Nephron progenitor cell (in vitro differentiated cells): ENCODE data around the gene TBC1D22A.

Experiments
- DNase-seq: peaks from one replicate; pipeline ENCODE4 v3.0.0; 2021
- H3K27ac Mint-ChIP-seq: 2 replicates; pipeline ENCODE4 v1.8.0; 2021; ENCODE audit warnings: mild to moderate bottlenecking, moderate library complexity, mixed read lengths
- H3K27me3 Mint-ChIP-seq: 2 replicates; pipeline ENCODE4 v1.8.0; 2021; ENCODE audit warnings: mild to moderate bottlenecking, low read depth, mixed read lengths; ENCODE audit not compliant: poor library complexity
- H3K36me3 Mint-ChIP-seq: 2 replicates; pipeline ENCODE4 v1.8.0; 2021; ENCODE audit warnings: low read depth, mixed read lengths
- H3K4me1 Mint-ChIP-seq: 2 replicates; pipeline ENCODE4 v1.8.0; 2021; ENCODE audit warnings: mixed read lengths
- H3K4me3 Mint-ChIP-seq: 2 replicates; pipeline ENCODE4 v1.8.0; 2021; ENCODE audit warnings: mild to moderate bottlenecking, moderate library complexity, mixed read lengths
- H3K9me3 Mint-ChIP-seq: 2 replicates; pipeline ENCODE4 v1.8.0; 2021; ENCODE audit warnings: mild to moderate bottlenecking, moderate library complexity, mixed read lengths
- TF ChIP-seq, protein P1 (sequence below): fragments of 200-600 bp; sonication (generic); IDR thresholded peaks from 2 replicates; pipeline ENCODE4 v1.5.0; 2021; ENCODE audit warnings: antibody characterized with exemption

Gene TBC1D22A

DNA sequence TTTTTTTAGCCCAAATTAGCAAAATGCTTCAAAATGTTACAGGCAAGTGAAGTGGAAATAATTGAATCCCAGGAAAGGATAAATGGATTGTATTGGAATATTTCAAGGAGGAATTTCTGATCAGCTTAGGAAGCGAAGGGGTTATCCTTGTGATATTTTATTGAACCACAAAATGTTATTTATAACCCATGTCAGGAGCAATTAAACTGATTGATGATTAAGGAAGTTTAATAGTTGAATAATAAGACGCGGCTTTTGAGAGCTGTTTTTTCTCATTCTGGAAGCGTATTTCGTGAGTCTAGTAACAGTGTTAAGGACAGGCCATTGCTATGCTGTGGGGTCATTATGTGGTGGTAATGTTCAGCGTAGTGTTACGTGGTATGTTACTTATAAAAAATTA, 192.3 kb downstream of the TBC1D22A start:
- H3K27ac Mint-ChIP-seq = no peak overlapping the region
- H3K4me1 Mint-ChIP-seq = peaks cover 21% of the 10 kb centered on the region
- H3K9me3 Mint-ChIP-seq = no peaks in the 10 kb centered on the region
- TF ChIP-seq, protein P1, sequence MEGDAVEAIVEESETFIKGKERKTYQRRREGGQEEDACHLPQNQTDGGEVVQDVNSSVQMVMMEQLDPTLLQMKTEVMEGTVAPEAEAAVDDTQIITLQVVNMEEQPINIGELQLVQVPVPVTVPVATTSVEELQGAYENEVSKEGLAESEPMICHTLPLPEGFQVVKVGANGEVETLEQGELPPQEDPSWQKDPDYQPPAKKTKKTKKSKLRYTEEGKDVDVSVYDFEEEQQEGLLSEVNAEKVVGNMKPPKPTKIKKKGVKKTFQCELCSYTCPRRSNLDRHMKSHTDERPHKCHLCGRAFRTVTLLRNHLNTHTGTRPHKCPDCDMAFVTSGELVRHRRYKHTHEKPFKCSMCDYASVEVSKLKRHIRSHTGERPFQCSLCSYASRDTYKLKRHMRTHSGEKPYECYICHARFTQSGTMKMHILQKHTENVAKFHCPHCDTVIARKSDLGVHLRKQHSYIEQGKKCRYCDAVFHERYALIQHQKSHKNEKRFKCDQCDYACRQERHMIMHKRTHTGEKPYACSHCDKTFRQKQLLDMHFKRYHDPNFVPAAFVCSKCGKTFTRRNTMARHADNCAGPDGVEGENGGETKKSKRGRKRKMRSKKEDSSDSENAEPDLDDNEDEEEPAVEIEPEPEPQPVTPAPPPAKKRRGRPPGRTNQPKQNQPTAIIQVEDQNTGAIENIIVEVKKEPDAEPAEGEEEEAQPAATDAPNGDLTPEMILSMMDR = no peak
- no peak overlapping the region for H3K4me3 Mint-ChIP-seq
- no peaks in the 10 kb centered on the region for H3K27me3 Mint-ChIP-seq
- peaks cover 23% of the 10 kb centered on the region for H3K36me3 Mint-ChIP-seq
- no peak for DNase-seq

DNA sequence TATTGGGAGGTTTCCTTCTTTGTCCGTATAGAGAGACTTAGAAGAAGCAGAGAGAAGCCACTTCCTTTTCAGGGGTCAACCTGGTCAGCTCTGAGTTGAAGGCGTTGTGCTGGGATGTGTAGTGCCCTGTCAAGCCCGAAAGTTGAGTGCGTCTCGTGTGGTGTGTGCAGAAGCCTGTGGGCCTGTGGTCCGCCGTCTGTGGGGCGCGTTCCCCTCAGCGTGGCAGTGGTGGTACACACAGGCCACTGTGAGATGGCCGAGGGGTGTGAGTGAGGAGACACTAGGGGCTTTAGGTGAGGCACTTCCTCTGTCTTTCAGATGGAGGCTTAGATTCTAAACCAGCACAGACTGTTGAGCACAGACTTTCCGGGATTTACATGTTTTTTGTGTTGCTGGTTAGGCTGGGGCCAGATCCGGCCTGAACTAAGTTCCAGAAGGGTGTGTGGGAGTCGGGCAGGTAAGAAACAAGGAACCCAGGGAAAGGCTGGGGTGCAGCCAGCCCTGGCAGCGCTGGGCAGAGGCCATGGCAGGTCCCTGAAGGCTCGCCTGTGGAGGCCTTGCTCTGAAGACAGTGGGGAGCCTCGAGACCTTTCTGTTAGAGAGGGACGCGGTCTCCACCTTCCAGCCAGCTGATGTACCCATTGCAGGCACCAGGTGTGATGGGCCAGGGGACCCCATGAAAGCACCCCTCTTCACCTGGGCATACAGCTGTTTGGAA, 194.2 kb downstream of the TBC1D22A start:
- H3K4me1 Mint-ChIP-seq = peaks cover 16% of the 10 kb centered on the region
- no peak for DNase-seq
- H3K27ac Mint-ChIP-seq = peak overlapping the region; percentile 84
- TF ChIP-seq, protein P1 = no peak
- H3K27me3 Mint-ChIP-seq = no peaks in the 10 kb centered on the region
- no peaks in the 10 kb centered on the region for H3K9me3 Mint-ChIP-seq
- no peak overlapping the region for H3K4me3 Mint-ChIP-seq
- peaks cover 11% of the 10 kb centered on the region for H3K36me3 Mint-ChIP-seq

DNA sequence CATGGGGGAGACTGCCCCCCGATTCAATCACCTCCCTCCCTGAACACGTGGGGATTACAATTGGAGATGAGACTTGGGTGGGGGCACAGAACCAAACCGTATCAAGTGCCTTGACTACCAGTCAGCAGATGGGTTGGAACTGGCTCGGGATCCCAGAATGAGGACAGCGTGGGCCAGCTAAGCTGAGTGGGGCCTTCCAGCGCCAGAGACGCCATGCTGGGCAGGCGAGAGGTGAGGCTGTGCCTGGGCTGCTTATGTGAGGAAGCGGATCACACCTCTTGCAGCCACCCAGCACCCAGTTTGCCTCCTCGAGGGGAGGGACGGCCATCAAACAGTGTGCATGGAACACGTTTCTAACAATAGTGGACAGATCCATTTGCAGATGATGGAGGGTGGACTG, 195.1 kb downstream of the TBC1D22A start:
- TF ChIP-seq, protein P1 = no peak
- Mint-ChIP-seq H3K4me3 (no peak overlapping the region), H3K27me3 (no peaks in the 10 kb centered on the region), H3K4me1 (peaks cover 24% of the 10 kb centered on the region), H3K9me3 (no peaks in the 10 kb centered on the region), H3K36me3 (peaks cover 5% of the 10 kb centered on the region), H3K27ac (no peak overlapping the region)
- no peak for DNase-seq

DNA sequence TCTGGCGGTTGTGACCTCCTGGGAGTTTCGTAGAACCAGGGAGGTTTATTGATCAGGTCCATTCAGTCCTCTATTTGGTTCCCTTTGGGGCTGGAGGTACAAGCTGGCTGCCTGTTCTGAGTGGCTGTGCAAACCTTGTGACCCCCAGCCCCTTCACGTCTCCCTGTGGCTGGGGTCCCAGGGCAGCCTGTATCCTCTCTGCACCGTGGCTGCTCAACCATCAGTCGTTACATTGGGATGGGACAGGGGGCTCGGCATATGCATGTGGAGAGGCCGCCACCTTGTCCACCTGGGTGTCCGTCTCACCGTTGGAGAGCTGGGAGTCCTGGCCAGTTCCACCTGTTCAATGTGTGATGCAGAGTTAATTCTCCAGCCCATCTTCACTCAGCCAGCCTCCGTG, 195.7 kb downstream of the TBC1D22A start:
- H3K27me3 Mint-ChIP-seq = no peaks in the 10 kb centered on the region
- H3K27ac Mint-ChIP-seq = peak overlapping the region; percentile 83
- TF ChIP-seq, protein P1 = no peak
- no peaks in the 10 kb centered on the region for H3K9me3 Mint-ChIP-seq
- peaks cover 24% of the 10 kb centered on the region for H3K4me1 Mint-ChIP-seq
- no peak overlapping the region for H3K4me3 Mint-ChIP-seq
- peaks cover 5% of the 10 kb centered on the region for H3K36me3 Mint-ChIP-seq
- no peak for DNase-seq

DNA sequence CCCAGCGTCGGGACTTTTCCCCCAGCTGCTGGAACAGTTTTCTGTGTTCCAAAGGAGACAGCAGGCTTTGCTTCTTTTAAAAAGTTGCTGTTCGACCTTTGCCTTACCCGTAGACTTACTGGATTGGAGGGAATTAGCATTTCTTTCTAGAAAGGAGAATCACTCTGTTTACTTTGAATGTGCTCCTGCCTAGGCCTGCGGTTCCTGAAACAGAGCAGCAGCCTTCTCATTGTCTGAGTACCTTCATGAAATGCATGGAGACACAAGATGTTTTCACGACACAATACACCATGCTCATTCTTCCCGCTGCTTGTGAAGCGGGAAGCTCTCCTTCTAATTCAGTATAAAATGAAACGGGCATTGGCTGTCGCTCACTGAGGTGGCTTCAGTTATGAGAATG, 196.2 kb downstream of the TBC1D22A start:
- no peaks in the 10 kb centered on the region for H3K27me3 Mint-ChIP-seq
- peaks cover 2% of the 10 kb centered on the region for H3K36me3 Mint-ChIP-seq
- peaks cover 24% of the 10 kb centered on the region for H3K4me1 Mint-ChIP-seq
- H3K27ac Mint-ChIP-seq = peak overlapping the region; percentile 83
- DNase-seq = no peak
- no peak overlapping the region for H3K4me3 Mint-ChIP-seq
- H3K9me3 Mint-ChIP-seq = no peaks in the 10 kb centered on the region
- TF ChIP-seq, protein P1 = no peak

DNA sequence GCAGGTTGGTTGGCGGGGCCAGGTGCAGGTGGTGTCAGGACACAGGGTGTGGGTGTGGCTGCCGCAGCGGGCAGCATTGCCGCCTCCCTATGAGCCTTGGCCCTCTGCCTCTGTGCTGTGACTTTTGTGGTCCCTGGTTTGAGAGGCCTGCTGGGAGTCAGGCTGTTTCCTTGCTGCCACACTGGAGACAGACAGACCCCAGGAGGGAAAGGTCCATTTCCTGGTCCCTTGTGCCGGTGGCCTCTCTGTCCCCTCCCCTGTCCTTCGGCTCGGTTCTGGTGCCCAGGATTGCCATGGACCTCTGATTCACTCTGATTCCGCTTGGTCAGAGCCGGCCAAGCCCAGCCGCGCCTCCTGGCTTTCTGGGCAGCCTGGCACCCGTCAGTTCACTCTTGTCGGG, 196.9 kb downstream of the TBC1D22A start:
- Mint-ChIP-seq H3K27me3 (no peaks in the 10 kb centered on the region), H3K27ac (no peak overlapping the region), H3K36me3 (no peaks in the 10 kb centered on the region), H3K4me1 (peaks cover 24% of the 10 kb centered on the region), H3K4me3 (no peak overlapping the region), H3K9me3 (no peaks in the 10 kb centered on the region)
- DNase-seq = no peak
- TF ChIP-seq, protein P1 = no peak
